ENCODE results near the gene FOXP1.

Gene FOXP1

DNA sequence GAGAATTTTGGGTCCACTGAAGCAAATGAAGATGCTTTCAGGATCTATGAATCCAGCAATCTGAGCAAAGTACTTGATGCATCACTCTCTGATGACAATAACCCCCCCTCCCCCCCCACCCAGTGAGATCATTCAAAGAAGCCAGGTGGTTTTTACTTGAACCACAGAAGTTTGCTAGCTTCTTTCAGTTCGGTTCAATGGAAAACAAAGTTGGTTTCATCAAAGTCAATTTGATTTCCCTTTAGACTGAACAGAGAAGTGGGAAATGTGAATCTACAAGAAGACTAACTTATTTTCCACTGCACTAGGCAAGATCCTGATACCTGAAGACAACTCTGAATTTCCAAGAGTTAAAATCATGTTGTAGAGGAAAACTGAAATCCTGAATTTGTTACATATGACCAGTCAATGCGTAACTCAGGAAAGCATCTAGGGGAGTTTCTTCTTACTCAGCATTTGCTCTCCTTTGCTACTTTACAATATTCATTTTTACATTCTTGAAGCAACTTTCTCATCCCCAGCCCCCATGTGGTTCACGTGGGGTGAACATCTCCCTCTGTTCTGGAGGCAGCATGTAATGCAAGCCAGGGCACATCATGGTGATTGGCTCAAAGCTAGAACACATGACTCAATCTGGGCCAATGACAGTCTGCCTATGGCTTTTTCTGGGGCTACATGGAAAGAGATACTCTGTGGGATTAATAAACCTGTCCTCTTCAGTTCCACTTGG lies 572.6 kb downstream of the FOXP1 start:
- TF ChIP-seq CTCF (IDR thresholded peaks at IDR 0.05; ENCODE audit: unreplicated experiment in 3 of 3), result no peak

DNA sequence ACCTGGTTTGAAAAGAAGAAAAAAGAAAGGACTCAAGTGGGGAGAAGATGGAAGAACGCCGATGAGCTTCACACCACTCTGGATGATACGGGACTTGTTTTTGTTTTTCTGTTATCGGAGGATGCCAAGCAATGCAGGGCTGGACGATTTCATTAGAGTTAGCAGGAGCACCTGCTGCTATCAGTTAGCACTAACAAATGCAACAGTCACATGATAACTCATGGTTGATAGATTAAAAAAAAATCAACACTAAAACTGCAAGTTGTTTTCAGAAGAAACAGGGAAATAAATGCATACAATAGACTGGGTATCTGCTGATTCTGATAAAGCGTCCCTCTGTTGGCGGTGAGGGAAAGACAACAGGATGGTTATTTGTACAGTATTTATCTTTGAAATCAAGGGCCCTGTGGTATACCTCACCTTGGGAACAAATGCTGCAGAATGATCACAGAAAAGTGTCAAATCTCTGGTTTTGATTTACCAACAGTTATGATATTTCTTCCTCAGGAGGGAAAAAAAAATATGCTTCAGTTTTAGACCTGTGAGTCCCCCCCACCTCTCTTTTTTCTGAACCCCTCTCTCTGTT lies 575.1 kb downstream of the FOXP1 start:
- Mint-ChIP-seq H3K9me3 (peaks cover under 1% of the 10 kb centered on the region), H3K4me1 (peaks cover 35% of the 10 kb centered on the region), H3K27ac (peak overlapping the region; percentile 59 to 86 (median 85)), H3K36me3 (ENCODE audit: low read depth) (peaks cover 10% of the 10 kb centered on the region), H3K27me3 (ENCODE audit: low read depth) (no peaks in the 10 kb centered on the region), H3K4me3 (peak overlapping the region in 2 of 3 experiments; percentile 4 to 41)
- TF ChIP-seq CTCF (IDR thresholded peaks at IDR 0.05; ENCODE audit: unreplicated experiment in 3 of 3), result no peak

More for the DNA sequence above, 572.6 kb downstream of the FOXP1 start:
- no peak overlapping the region for H3K27ac Mint-ChIP-seq
- peaks cover 35% of the 10 kb centered on the region for H3K36me3 Mint-ChIP-seq (ENCODE audit: low read depth)
- H3K4me1 Mint-ChIP-seq, result peaks cover 27% of the 10 kb centered on the region
- no peak overlapping the region for H3K4me3 Mint-ChIP-seq
- no peaks in the 10 kb centered on the region for H3K27me3 Mint-ChIP-seq (ENCODE audit: low read depth)
- H3K9me3 Mint-ChIP-seq, result peaks cover 2% of the 10 kb centered on the region

DNA sequence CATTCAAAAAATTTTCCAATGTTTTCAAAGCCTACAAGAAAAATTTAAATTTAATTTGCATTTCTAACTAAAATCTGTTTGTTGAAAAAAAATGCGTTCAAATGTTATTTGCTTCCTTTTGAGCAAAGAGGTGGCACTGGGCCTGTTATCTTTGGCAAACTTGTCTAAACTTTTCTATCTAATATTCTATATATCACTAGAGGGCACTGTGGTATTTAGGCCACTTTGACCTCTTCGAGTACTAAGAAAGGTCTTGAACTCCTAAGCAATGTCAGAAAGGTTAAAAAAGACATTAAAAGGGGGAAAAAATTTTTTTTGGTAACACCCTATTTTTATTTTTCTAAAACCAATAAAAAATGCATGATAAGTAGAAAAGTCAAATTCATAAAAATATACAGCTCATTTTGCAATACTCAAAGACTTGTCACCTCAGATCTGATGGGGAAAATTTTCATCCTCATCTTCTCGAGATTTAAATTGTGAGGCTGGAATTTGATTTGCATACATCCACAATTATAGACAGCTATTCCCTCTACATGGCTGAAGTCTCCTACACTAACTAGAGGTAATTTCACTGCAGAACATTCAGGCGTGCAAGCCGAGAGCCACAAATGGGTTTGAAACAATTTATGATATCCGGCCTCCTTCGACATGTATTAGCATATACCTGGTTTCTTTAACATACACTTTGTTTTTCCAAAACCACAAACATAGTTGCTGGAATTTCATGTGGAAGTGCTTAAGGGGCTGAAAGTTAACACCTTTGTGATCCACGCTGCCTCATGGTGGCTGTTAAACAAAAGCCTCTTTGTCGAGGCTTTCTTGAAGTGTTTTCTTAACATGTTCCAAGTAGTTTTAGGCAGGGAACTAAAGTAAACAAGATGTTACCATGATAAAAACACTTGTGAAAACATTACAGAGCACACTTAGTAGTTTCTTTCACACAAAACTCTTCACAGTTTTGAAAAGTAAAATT lies 576.4 kb downstream of the FOXP1 start:
- H3K27me3 Mint-ChIP-seq (ENCODE audit: low read depth), result no peaks in the 10 kb centered on the region
- H3K9me3 Mint-ChIP-seq, result no peaks in the 10 kb centered on the region
- peaks cover 44% of the 10 kb centered on the region for H3K4me1 Mint-ChIP-seq
- H3K27ac Mint-ChIP-seq, result peak overlapping the region; percentile 59 to 86 (median 85)
- peak; percentile 33 to 63 (median 43) for TF ChIP-seq CTCF (IDR thresholded peaks at IDR 0.05; ENCODE audit: unreplicated experiment in 3 of 3)
- H3K4me3 Mint-ChIP-seq, result no peak overlapping the region
- H3K36me3 Mint-ChIP-seq (ENCODE audit: low read depth), result no peaks in the 10 kb centered on the region

DNA sequence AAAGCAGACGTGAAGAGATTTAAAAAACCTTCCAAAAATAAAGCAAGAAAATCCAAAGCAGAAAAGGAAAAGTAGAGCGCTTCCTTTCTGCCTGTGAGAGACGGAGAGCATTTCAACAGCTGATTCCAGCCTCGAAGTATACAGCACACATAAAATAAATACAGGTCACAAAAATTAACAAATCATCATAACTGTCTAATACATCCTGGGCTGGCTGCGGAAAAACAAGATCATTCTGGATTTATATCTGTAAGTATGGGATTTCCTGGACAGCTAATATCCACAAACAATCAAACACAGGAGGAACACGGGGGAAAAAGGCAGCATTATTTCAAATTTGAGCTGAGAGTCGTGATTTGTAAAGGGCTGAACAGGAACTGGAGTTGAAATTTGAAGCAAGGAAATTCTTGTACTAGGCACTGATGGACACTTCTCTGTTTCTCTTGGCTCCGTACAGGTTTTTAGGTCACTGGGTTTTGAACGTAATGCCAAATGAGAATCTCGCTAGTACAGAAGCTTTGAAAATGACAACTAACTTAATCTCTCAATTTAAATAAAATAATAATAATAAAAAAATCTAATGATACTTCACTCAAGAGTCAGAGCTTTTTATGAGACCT lies 577.7 kb downstream of the FOXP1 start:
- Mint-ChIP-seq H3K27me3 (ENCODE audit: low read depth) (no peaks in the 10 kb centered on the region), H3K4me1 (peaks cover 45% of the 10 kb centered on the region), H3K36me3 (ENCODE audit: low read depth) (no peaks in the 10 kb centered on the region)

More for the DNA sequence above, 577.7 kb downstream of the FOXP1 start:
- Mint-ChIP-seq H3K27ac (peak overlapping the region; percentile 59 to 77 (median 71)), H3K4me3 (peak overlapping the region; percentile 10 to 63 (median 31)), H3K9me3 (no peaks in the 10 kb centered on the region)
- TF ChIP-seq CTCF (IDR thresholded peaks at IDR 0.05; ENCODE audit: unreplicated experiment in 3 of 3), result no peak
